ENCODE data around the gene BTBD19.

GRCh38 chr1:44775930-44776729 is 32.2 kb upstream of the BTBD19 start:
- no peak for TF ChIP-seq EP300 (IDR thresholded peaks at IDR 0.05; ENCODE audit: borderline replicate concordance in 1 of 2, low read depth in 2 of 2, low read length in 2 of 2)
- TF ChIP-seq SRF (IDR thresholded peaks at IDR 0.05; ENCODE audit: low read depth, low read length), result no peak
- TF ChIP-seq POLR2A (IDR thresholded peaks at IDR 0.05; ENCODE audit: control extremely low read depth in 1 of 2, low read depth in 2 of 2, low read length in 2 of 2), result no peak
- TF ChIP-seq SP4 (IDR thresholded peaks at IDR 0.05; ENCODE audit: low read length), result no peak
- no peak for TF ChIP-seq MAFK (IDR thresholded peaks at IDR 0.05; ENCODE audit: low read depth, low read length)
- TF ChIP-seq EZH2 (IDR thresholded peaks at IDR 0.05; ENCODE audit: low read depth, low read length, severe bottlenecking), result no peak
- TF ChIP-seq CTCF (IDR thresholded peaks at IDR 0.05; ENCODE audit: control extremely low read depth in 1 of 3, insufficient read depth in 1 of 3, low read depth in 1 of 3, low read length in 3 of 3), result no peak
- no peak for TF ChIP-seq TCF12 (IDR thresholded peaks at IDR 0.05; ENCODE audit: low read depth, low read length)
- no peak for TF ChIP-seq KDM5A (IDR thresholded peaks at IDR 0.05; ENCODE audit: low read length)
- no peak for TF ChIP-seq JUN (IDR thresholded peaks at IDR 0.05; ENCODE audit: low read depth, low read length)
- no peak for TF ChIP-seq PHF8 (conservative IDR thresholded peaks at IDR 0.05; ENCODE audit: low read depth, low read length)

All from H1 (cell line).